GM15510 (cell line): Measurements from ENCODE around the gene KLHL30.

Experiments
- POLR2A ChIP-seq: IDR thresholded peaks from 3 replicates; pipeline ENCODE4 v1.6.1; 2011; ENCODE audit warnings: borderline replicate concordance; ENCODE audit not compliant: insufficient read length; ENCODE audit errors: extremely low read depth

Gene KLHL30

GRCh38 chr2:238098901-238099713 lies 39.4 kb upstream of the KLHL30 start:
- no peak for TF ChIP-seq POLR2A

- TF ChIP-seq POLR2A, result no peak
These were observed 38.8 kb upstream of the KLHL30 start for GRCh38 chr2:238099714-238100048.

- TF ChIP-seq POLR2A, result no peak
These were observed 38.2 kb upstream of the KLHL30 start, which contains the start of gene ESPNL for GRCh38 chr2:238100049-238100820. ESPNL (plus strand) TSS chr2:238100340; CDS start chr2:238100420, 80 bp downstream.

DNA sequence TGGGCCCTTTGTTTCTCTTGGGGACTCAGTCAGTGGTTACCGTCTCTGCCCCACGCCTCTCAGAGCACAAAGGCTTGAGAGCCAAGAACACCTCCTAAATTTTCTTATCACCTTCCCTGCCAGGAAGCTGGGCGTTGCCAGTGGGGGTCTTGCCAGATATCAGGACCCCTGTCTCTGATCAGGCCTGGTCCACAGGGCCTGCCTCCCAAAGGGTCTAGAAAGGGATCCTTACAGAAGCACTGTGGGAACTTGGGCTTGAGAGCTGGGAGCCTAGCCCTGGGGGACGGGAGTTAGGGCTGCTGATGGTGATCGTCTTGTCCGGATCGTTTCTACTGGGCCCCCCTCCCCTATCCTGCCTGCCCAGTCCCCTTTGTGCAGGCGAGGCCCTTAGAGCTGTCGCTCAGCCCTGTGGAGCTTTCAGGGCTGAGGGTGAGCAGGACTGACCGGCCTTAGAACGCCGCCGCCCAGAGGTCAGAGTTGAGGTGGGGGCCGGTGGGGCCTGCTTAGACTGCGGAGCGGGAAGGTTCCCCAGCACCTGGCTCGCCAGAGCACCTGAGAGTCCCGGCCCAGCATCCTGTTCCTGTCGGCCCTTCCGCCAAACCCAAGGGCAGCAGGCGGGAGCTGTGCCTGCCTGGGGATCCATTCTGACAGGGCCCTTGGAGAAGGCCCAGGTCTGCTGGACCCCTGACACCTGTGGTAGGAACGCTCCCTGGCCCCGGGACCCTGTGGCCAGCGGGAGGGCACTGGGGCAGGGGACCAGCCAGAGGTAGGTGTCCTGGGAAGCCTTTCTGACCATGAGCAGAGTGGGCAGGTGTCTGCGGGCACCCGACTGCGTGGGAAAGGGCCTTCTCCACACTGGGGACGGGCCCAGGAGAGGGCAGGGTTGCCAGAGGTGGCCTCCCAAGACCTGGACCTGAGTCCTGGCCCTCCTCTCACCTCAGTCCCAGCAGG lies 37.4 kb upstream of the KLHL30 start:
- no peak for TF ChIP-seq POLR2A

GRCh38 chr2:238101891-238102841 lies 36.3 kb upstream of the KLHL30 start:
- TF ChIP-seq POLR2A, result no peak

DNA sequence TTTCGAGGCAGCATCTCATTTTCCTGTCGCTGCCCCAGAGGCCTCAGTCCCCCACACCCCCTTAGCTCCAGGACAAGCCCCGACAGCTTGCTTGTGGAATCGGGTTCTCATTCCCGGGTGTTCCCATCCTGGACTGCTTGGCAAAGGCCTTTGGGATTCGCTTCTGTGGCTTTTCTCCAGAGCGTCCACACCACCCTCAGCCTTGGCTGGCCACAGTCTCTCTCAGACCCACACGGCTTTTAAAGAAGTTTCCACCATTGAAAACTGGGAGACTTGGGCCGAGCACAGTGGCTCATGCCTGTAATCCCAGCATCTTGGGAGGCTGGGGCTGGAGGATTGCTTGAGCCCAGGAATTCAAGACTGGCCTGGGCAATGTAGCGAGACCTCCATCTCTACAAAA lies 35.6 kb upstream of the KLHL30 start:
- no peak for TF ChIP-seq POLR2A

- TF ChIP-seq POLR2A, result no peak
These were observed 34.8 kb upstream of the KLHL30 start for GRCh38 chr2:238103465-238104225.

DNA sequence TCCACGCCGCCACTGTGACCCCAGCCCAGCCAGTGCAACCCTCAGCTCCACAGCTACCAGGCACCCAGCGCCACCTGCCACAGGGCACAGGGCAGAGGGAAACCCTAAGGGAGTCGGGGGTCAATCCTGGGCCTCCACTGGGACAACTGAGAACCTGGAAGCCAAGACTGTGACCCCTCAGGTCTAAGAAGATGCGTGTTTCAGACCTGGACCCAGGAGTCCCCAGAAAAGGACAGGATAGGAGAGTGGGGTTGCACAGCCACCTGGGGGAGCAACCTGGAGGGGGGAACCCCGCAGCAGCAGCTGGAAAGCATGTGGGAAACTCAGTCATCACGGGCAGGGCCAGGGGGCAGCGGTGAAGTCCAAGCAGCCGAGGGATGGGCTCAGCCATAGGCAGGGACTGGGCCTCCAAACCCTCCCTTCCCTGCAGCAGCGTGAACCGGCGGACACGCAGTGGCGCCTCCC lies 34.2 kb upstream of the KLHL30 start:
- no peak for TF ChIP-seq POLR2A

DNA sequence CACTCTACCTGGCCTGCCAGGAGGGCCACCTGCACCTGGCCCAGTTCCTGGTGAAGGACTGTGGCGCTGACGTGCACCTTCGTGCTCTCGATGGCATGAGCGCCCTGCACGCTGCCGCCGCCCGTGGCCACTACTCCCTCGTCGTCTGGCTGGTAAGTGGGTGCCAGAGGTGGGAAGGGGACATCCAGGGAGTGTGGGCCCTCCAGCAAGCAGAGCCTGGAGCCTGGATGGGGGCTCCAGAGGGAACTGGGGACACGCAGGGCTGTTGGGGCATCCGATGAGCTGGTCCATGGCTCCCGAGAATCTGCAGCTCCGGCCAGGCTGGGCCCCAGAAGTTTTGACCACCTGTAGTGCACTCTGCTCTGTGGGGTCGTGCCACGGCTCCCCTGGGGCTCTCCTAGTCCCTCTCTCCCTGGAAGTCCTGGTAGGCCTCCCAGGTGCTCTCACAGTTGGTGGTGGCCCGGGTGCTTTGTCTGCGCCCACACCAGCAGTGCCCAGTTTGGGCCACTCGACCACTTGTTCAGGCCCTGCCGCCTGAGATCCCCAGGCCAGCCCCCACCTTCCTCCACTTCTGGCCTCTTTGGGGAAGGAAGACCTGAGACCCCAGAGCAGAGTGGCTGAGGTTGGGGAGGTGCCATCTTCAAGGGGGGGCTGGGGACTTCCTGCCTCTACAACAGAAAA lies 33.6 kb upstream of the KLHL30 start:
- no peak for TF ChIP-seq POLR2A

- no peak for TF ChIP-seq POLR2A
These were observed 32.7 kb upstream of the KLHL30 start for GRCh38 chr2:238105506-238106338.

GRCh38 chr2:238106339-238106697 lies 32.1 kb upstream of the KLHL30 start:
- no peak for TF ChIP-seq POLR2A
